ENCODE results near the gene MAPK9. TPM values are rescaled to one million over a fixed set of nuclear protein-coding genes. Genes with fewer than 3 reads are reported as not detected.
A peak's percentile ranks its signal among the peaks of the same experiment; 100 is the strongest.

The MAPK9 gene
- total and polyA plus RNA-seq, 2 donors from 2014 or later = 17.3 to 30.9 TPM

DNA sequence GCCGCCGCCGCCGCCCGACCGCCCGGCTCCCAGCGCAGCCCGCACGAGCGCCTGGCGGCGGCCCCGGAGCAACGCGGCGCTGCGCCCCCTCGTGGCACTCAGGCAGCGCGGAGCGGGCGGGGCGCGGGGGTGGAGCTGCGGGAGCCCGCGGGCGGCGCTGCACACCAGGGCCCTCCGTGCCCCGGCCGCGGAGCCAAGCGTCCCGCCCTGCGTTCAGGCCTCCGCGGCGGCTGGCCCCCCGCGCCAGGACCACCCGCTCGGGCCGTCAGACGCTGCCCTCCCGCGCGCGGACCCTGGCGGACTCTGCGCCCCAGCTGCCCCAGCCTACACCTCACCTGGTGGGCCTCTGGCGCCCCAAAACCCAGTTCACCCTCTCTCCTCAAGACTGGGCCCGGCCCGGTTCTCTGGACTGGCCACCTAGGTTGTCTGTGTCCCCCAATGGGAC, 82.7 kb downstream of the MAPK9 start, which contains the start of gene RASGEF1C:
TSS of gene RASGEF1C (minus strand) at position 75 of the 445 bp plus-strand sequence. CDS start 71,159 bp downstream, outside the sequence.
- TF ChIP-seq, protein P1, sequence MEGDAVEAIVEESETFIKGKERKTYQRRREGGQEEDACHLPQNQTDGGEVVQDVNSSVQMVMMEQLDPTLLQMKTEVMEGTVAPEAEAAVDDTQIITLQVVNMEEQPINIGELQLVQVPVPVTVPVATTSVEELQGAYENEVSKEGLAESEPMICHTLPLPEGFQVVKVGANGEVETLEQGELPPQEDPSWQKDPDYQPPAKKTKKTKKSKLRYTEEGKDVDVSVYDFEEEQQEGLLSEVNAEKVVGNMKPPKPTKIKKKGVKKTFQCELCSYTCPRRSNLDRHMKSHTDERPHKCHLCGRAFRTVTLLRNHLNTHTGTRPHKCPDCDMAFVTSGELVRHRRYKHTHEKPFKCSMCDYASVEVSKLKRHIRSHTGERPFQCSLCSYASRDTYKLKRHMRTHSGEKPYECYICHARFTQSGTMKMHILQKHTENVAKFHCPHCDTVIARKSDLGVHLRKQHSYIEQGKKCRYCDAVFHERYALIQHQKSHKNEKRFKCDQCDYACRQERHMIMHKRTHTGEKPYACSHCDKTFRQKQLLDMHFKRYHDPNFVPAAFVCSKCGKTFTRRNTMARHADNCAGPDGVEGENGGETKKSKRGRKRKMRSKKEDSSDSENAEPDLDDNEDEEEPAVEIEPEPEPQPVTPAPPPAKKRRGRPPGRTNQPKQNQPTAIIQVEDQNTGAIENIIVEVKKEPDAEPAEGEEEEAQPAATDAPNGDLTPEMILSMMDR (IDR thresholded peaks at IDR 0.05; ENCODE audit: borderline replicate concordance, extremely low read depth, insufficient read depth) = peak; percentile 66

DNA sequence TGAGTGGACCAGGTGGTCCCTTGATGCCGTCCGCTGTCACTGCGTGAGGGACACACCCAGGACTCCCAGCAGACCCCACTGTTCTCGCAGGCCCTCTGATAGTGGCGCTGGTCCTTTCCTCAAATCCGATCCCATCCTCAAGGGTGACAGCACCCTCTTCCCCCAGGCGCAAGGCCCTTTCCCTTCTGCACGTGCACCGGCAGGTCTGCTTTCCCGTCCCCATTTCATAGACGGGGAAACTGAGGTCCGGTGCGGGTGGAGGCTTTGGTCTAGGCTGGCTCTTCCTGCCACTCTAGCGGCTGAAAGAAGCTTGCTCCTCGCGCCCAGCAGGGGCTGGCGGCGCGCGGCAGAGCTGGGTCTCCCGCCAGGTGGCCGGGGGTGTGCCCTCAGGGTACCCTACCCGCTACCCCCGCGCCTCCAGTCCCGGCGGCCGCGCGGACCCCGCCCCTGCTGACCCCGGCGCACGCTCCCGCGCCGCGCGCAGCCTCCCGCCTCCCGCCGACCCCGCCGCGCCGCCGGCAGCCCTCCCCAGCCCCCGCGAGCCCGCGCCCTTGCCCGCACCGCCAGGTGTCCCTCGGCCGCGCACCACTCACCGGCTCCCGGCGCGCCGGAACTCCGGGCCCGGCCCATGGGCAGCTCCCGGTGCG, 83.3 kb downstream of the MAPK9 start:
- TF ChIP-seq, protein P1 (IDR thresholded peaks at IDR 0.05; ENCODE audit: borderline replicate concordance, extremely low read depth, insufficient read depth) = no peak
- intact Hi-C loops (cut with DNase I) = no loop called here
- Histone ChIP-seq H3K4me1 (ENCODE audit: control insufficient read depth in 2 of 3, insufficient read depth in 2 of 3, low read depth in 1 of 3, low read length in 3 of 3) (peaks cover 0 to 11% (median 0%) of the 10 kb centered on the region in 3 donors), H3K4me3 (ENCODE audit: low read length in 3 of 3) (peak overlapping the region in 1 of 3 donors; percentile 23), H3K9ac (ENCODE audit: low read length in 3 of 3) (no peak overlapping the region), H3K36me3 (ENCODE audit: control insufficient read depth in 2 of 3, insufficient read depth in 3 of 3, low read length in 3 of 3) (no peaks in the 10 kb centered on the region), H3K27me3 (ENCODE audit: control insufficient read depth, insufficient read depth, low read length) (no peaks in the 10 kb centered on the region), H3K9me3 (ENCODE audit: control insufficient read depth in 2 of 3, insufficient read depth in 1 of 3, low read length in 3 of 3) (no peaks in the 10 kb centered on the region), H3K27ac (ENCODE audit: low read depth in 2 of 2, low read length in 2 of 2) (no peak overlapping the region)
- FAIRE-seq (no peak), DNase-seq (peak in 4 of 5 donors; percentile 28 to 66 (median 44))

More for the DNA sequence above, 82.7 kb downstream of the MAPK9 start, which contains the start of gene RASGEF1C:
- no peak within 1 kb of the TSS for H3K9ac ChIP-seq (ENCODE audit: low read length in 3 of 3)
- H3K9me3 ChIP-seq (ENCODE audit: control insufficient read depth in 2 of 3, insufficient read depth in 1 of 3, low read length in 3 of 3) = no peaks in the 10 kb centered on the region
- H3K4me3 ChIP-seq (ENCODE audit: low read length in 3 of 3) = peak within 1 kb of the TSS in 1 of 3 donors; percentile 23
- H3K36me3 ChIP-seq (ENCODE audit: control insufficient read depth in 2 of 3, insufficient read depth in 3 of 3, low read length in 3 of 3) = no peaks in the 10 kb centered on the region
- DNase-seq = peak in 4 of 5 donors; percentile 53 to 87 (median 68)
- FAIRE-seq = no peak
- H3K4me1 ChIP-seq (ENCODE audit: control insufficient read depth in 2 of 3, insufficient read depth in 2 of 3, low read depth in 1 of 3, low read length in 3 of 3) = peaks cover 0 to 13% (median 0%) of the 10 kb centered on the region in 3 donors
- no peaks in the 10 kb centered on the region for H3K27me3 ChIP-seq (ENCODE audit: control insufficient read depth, insufficient read depth, low read length)
- intact Hi-C loops (cut with DNase I) = no loop called here
- no peak within 1 kb of the TSS for H3K27ac ChIP-seq (ENCODE audit: low read depth in 2 of 2, low read length in 2 of 2)

- Histone ChIP-seq H3K27ac (ENCODE audit: low read depth in 2 of 2, low read length in 2 of 2) (no peak overlapping the region), H3K9me3 (ENCODE audit: control insufficient read depth in 2 of 3, insufficient read depth in 1 of 3, low read length in 3 of 3) (no peaks in the 10 kb centered on the region), H3K36me3 (ENCODE audit: control insufficient read depth in 2 of 3, insufficient read depth in 3 of 3, low read length in 3 of 3) (no peaks in the 10 kb centered on the region), H3K9ac (ENCODE audit: low read length in 3 of 3) (no peak overlapping the region), H3K4me1 (ENCODE audit: control insufficient read depth in 2 of 3, insufficient read depth in 2 of 3, low read depth in 1 of 3, low read length in 3 of 3) (peaks cover 0 to 10% (median 0%) of the 10 kb centered on the region in 3 donors), H3K4me3 (ENCODE audit: low read length in 3 of 3) (peak overlapping the region in 1 of 3 donors; percentile 23), H3K27me3 (ENCODE audit: control insufficient read depth, insufficient read depth, low read length) (no peaks in the 10 kb centered on the region)
- FAIRE-seq = no peak
- DNase-seq = peak in 1 of 5 donors; percentile 11
- TF ChIP-seq, protein P1 (IDR thresholded peaks at IDR 0.05; ENCODE audit: borderline replicate concordance, extremely low read depth, insufficient read depth) = no peak
- intact Hi-C loops (cut with DNase I) = no loop called here
These were observed 83.8 kb downstream of the MAPK9 start for GRCh38 chr5:180208038-180208434.

Data from kidney (tissue), 14 donors.